PC-9 (cell line): Measurements from ENCODE around the gene PTX3. TPM values are rescaled to one million over a fixed set of nuclear protein-coding genes. Genes with fewer than 3 reads are reported as not detected.

Experiments used
- BruUV-seq: library from RNA; stranded (reverse); fragments of 400-500 nt; replicated peaks from 2 replicates; lab custom pipeline; 2021; lab: Mats Ljungman, UMichigan
- CTCF ChIA-PET: fragments of 300-600 bp; sonication (Branson Sonifier 250); formaldehyde crosslinking; loops from one replicate; lab custom pipeline; 2022; ENCODE audit warnings: antibody characterized with exemption; lab: Charles Lee
- POLR2A ChIA-PET: fragments of 300-600 bp; sonication (Branson Sonifier 250); formaldehyde crosslinking; loops from one replicate; lab custom pipeline; 2022; ENCODE audit warnings: antibody characterized with exemption; ENCODE audit not compliant: unreplicated experiment; lab: Charles Lee
- DNase-seq, 2 experiments: peaks; one replicate each; pipeline versions ENCODE4 v3.0.0 to v3.0.0-alpha.2; 2015 to 2022; ENCODE audit warnings: mixed read lengths in 1 of 2
- H2AFZ ChIP-seq: fragments of 200-600 bp; sonication (generic); 2 replicates; pipeline ENCODE4 v1.8.1; 2017; ENCODE audit warnings: antibody characterized with exemption
- H3F3A ChIP-seq: fragments of 200-600 bp; sonication (generic); 2 replicates; pipeline ENCODE4 v1.8.1; 2017; ENCODE audit warnings: antibody characterized with exemption, mild to moderate bottlenecking, low read depth; ENCODE audit not compliant: insufficient read depth
- H3K27ac ChIP-seq: fragments of 200-600 bp; sonication (generic); 2 replicates; pipeline ENCODE4 v1.6.1; 2016; ENCODE audit warnings: mixed run types
- H3K27me3 ChIP-seq: fragments of 200-600 bp; sonication (generic); 2 replicates; pipeline ENCODE4 v1.6.1; 2016; ENCODE audit warnings: low read depth, mixed run types; ENCODE audit not compliant: insufficient read depth
- H3K36me3 ChIP-seq: fragments of 200-600 bp; sonication (generic); 2 replicates; pipeline ENCODE4 v1.6.1; 2016; ENCODE audit warnings: low read depth, mixed run types
- H3K4me1 ChIP-seq: fragments of 200-600 bp; sonication (generic); replicated peaks from 2 replicates; pipeline ENCODE4 v1.6.1; 2016; ENCODE audit warnings: mixed run types; ENCODE audit not compliant: insufficient read depth
- H3K4me2 ChIP-seq: fragments of 200-600 bp; sonication (generic); 2 replicates; pipeline ENCODE4 v1.6.1; 2017; ENCODE audit warnings: mixed run types
- H3K4me3 ChIP-seq: fragments of 200-600 bp; sonication (generic); 2 replicates; pipeline ENCODE4 v1.6.1; 2016; ENCODE audit warnings: mixed run types
- H3K79me2 ChIP-seq: fragments of 200-600 bp; sonication (generic); 2 replicates; pipeline ENCODE4 v1.6.1; 2017; ENCODE audit warnings: low read depth, mixed run types
- H3K9me2 ChIP-seq: fragments of 200-600 bp; sonication (generic); 2 replicates; pipeline ENCODE4 v1.8.1; 2017; ENCODE audit warnings: mild to moderate bottlenecking; ENCODE audit not compliant: insufficient read depth
- H3K9me3 ChIP-seq: fragments of 200-600 bp; sonication (generic); 2 replicates; pipeline ENCODE4 v1.8.1; 2016; ENCODE audit warnings: low read depth; ENCODE audit not compliant: insufficient read depth
- H4K20me1 ChIP-seq: fragments of 200-600 bp; sonication (generic); 2 replicates; pipeline ENCODE4 v1.8.1; 2017; ENCODE audit not compliant: insufficient read depth
- CTCF ChIP-seq: fragments of 200-600 bp; sonication (generic); conservative IDR thresholded peaks from 2 replicates; pipeline ENCODE4 v1.6.1; 2017; ENCODE audit warnings: mixed run types, antibody characterized with exemption, mild to moderate bottlenecking, moderate library complexity
- EZH2 ChIP-seq: fragments of 200-600 bp; sonication (generic); IDR thresholded peaks from 2 replicates; pipeline ENCODE4 v1.8.0; 2017; ENCODE audit warnings: antibody characterized with exemption, low read depth
- intact Hi-C: fragments of 100-400 bp; cut with micrococcal nuclease; formaldehyde crosslinking; loops from one replicate; pipeline ENCODE4 v1.10.0; 2022; ENCODE audit not compliant: unreplicated experiment
- total RNA-seq: library from RNA; stranded (reverse); gene quantifications from 2 replicates; pipeline ENCODE4 v1.2.3, GENCODE V29; 2021

The PTX3 gene
- total RNA-seq, 1 experiment from 2014 or later = 0.59 TPM

- CTCF ChIA-PET = no interaction called here
- no peak overlapping the region for H3K27ac ChIP-seq
- no peak for TF ChIP-seq EZH2
- no peak for TF ChIP-seq CTCF
- no TSS peak for BruUV-seq
- POLR2A ChIA-PET = no interaction called here
- H4K20me1 ChIP-seq = no peaks in the 10 kb centered on the region
- no peaks in the 10 kb centered on the region for H3K79me2 ChIP-seq
- no peaks in the 10 kb centered on the region for H3K9me2 ChIP-seq
- no peaks in the 10 kb centered on the region for H3K36me3 ChIP-seq
- H3K4me3 ChIP-seq = no peak overlapping the region
- H3K4me2 ChIP-seq = no peak overlapping the region
- peaks cover 37% of the 10 kb centered on the region for H3K4me1 ChIP-seq
- no peak for DNase-seq
- H3F3A ChIP-seq = peaks cover 16% of the 10 kb centered on the region
- intact Hi-C loops = no loop called here
- no peaks in the 10 kb centered on the region for H3K27me3 ChIP-seq
- no peak overlapping the region for H2AFZ ChIP-seq
- peaks cover 2% of the 10 kb centered on the region; the same call in 1 of the 2 replicates for H3K9me3 ChIP-seq
Measured at GRCh38 chr3:157412323-157412855, 24.3 kb upstream of the PTX3 start.

GRCh38 chr3:157414861-157415260 is 21.8 kb upstream of the PTX3 start:
- ChIA-PET CTCF (no interaction called here), POLR2A (no interaction called here)
- no peak for TF ChIP-seq CTCF
- Histone ChIP-seq H3K27ac (no peak overlapping the region), H3K4me1 (peaks cover 21% of the 10 kb centered on the region), H2AFZ (no peak overlapping the region), H3K27me3 (no peaks in the 10 kb centered on the region), H3K9me2 (no peaks in the 10 kb centered on the region), H3K4me2 (no peak overlapping the region), H4K20me1 (no peaks in the 10 kb centered on the region), H3K4me3 (no peak overlapping the region), H3K79me2 (no peaks in the 10 kb centered on the region), H3K36me3 (no peaks in the 10 kb centered on the region), H3K9me3 (peaks cover 4% of the 10 kb centered on the region; the same call in 1 of the 2 replicates), H3F3A (no peaks in the 10 kb centered on the region)
- BruUV-seq = no TSS peak
- intact Hi-C loops = no loop called here
- no peak for DNase-seq

GRCh38 chr3:157416347-157417087 is 20.1 kb upstream of the PTX3 start:
- Histone ChIP-seq H3K9me2 (no peaks in the 10 kb centered on the region), H3K27me3 (no peaks in the 10 kb centered on the region), H3K27ac (no peak overlapping the region), H3K4me1 (peaks cover 12% of the 10 kb centered on the region; the same call in 1 of the 2 replicates), H3K36me3 (no peaks in the 10 kb centered on the region), H3K79me2 (no peaks in the 10 kb centered on the region), H3K4me3 (no peak overlapping the region), H3F3A (no peaks in the 10 kb centered on the region), H4K20me1 (no peaks in the 10 kb centered on the region), H3K9me3 (0 out of 2 replicates have a peak, but pooled peaks cover 4% of the 10 kb centered on the region), H2AFZ (no peak overlapping the region), H3K4me2 (no peak overlapping the region)
- ChIA-PET CTCF (no interaction called here), POLR2A (interaction anchor here (0.6 kb wide), 1 partner anchor 529 kb away, joined by 9 read pairs; no protein-coding TSS in a partner anchor)
- intact Hi-C loops = no loop called here
- no peak for TF ChIP-seq EZH2
- TF ChIP-seq CTCF = no peak
- no peak for DNase-seq
- no TSS peak for BruUV-seq
